T-helper 17 cell (primary cell): ENCODE results near the gene EMID1. TPM values are rescaled to one million over a fixed set of nuclear protein-coding genes. Genes with fewer than 3 reads are reported as not detected.
A peak's percentile ranks its signal among the peaks of the same experiment; 100 is the strongest.

Source experiments
- ATAC-seq: fragments of 150-1000 bp; cut with Tn5 transposase; 2 replicates; pipeline ENCODE4 v1.10.0; 2021; ENCODE audit warnings: mild to moderate bottlenecking, moderate library complexity
- DNase-seq, 3 donors: peaks; one replicate each; pipeline versions ENCODE4 v3.0.0 to v3.0.0-alpha.2; 2020 to 2021
- H3K9me3 ChIP-seq: one replicate; pipeline ENCODE4 v1.7.0; 2013; ENCODE audit warnings: low read length, mild to moderate bottlenecking; ENCODE audit not compliant: control insufficient read depth, poor library complexity, severe bottlenecking
- H3K27ac Mint-ChIP-seq: one replicate; pipeline ENCODE4 v1.8.0; 2022; ENCODE audit warnings: mild to moderate bottlenecking, moderate library complexity, mixed read lengths
- H3K27me3 Mint-ChIP-seq: one replicate; pipeline ENCODE4 v1.8.0; 2022; ENCODE audit warnings: mixed read lengths
- H3K36me3 Mint-ChIP-seq: one replicate; pipeline ENCODE4 v1.8.0; 2022; ENCODE audit warnings: low read depth, mixed read lengths
- H3K4me1 Mint-ChIP-seq: one replicate; pipeline ENCODE4 v1.8.0; 2022; ENCODE audit warnings: mild to moderate bottlenecking, mixed read lengths
- H3K4me3 Mint-ChIP-seq: one replicate; pipeline ENCODE4 v1.8.0; 2022; ENCODE audit warnings: mild to moderate bottlenecking, moderate library complexity, mixed read lengths
- total RNA-seq, 4 donors: library from RNA in 2 of 4; stranded (reverse) in 2 of 4; gene quantifications; one replicate each; pipeline ENCODE4 v1.2.3 and lab custom pipeline; 2022 to 2026

The EMID1 gene
- total RNA-seq, 2 donors from 2014 or later, result not detected

DNA sequence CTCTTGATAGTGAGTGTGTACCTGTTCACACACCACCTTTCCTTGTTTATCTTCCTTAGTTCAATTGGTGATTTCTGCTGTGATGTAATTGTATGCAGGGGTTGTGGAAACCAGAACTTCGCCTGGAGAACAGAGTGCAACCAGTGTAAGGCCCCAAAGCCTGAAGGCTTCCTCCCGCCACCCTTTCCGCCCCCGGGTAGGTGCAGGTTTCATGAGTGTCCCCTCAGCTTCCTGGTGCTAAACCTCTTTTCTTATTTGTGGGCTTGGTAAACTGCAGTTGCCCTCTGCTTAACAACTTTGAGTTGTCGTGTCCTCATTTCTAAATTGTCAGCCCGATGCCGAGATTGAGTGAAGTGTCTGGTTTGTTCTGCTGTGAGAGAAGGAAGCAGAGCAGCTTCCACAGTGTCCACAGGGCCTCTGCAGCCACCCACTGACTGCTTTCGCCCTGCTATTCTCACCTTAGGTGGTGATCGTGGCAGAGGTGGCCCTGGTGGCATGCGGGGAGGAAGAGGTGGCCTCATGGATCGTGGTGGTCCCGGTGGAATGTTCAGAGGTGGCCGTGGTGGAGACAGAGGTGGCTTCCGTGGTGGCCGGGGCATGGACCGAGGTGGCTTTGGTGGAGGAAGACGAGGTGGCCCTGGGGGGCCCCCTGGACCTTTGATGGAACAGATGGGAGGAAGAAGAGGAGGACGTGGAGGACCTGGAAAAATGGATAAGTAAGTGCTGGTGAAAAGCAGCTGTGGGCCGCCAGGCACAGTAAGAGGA lies 93.6 kb downstream of the EMID1 start:
- no peaks in the 10 kb centered on the region for H3K27me3 Mint-ChIP-seq
- peak overlapping the region; percentile 78 for H3K27ac Mint-ChIP-seq
- H3K36me3 Mint-ChIP-seq, result peaks cover 18% of the 10 kb centered on the region
- DNase-seq (no peak), ATAC-seq (no peak)
- H3K4me1 Mint-ChIP-seq, result peaks cover 17% of the 10 kb centered on the region
- H3K4me3 Mint-ChIP-seq, result peak overlapping the region; percentile 49
- no peaks in the 10 kb centered on the region for H3K9me3 ChIP-seq

GRCh38 chr22:29300467-29300806 lies 94.7 kb downstream of the EMID1 start:
- peaks cover 18% of the 10 kb centered on the region for H3K36me3 Mint-ChIP-seq
- H3K27ac Mint-ChIP-seq, result peak overlapping the region; percentile 90

DNA sequence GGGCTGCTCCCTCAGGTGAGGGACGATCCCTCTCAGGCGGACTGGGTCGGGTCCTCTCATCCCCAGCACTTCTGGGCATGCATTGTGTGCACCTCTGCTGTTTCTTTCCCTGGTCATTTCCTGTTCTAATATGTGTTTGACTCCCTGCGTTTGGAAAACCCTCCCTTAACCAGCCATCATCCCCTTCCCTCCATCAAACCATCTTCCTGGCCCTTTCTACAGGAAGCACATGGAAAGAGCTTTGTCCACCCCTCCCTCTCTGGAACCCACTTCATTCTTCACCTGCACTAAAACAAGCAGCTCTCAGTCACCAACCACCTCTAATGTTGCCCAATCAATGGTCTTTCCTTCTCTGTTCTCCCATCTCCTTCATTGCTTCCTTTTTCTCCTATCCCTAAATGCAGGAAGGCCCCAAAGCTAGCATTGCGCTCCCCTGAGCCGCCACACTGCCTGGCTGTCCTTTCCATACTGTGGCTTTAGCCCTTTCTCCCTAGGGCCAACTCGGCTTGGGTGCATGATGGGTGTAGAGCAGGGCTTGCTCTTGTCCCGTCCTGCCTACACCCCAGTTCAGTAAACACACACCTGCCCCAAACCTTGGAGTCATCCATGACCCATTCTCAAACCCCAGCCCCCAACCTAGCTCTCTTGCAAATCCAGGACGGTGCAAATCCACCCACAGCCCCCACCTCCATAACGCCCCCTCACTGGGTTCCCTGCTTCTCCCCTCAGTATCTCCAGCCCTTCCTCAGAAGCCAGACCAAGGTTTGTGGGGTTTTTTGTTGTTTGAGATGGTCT lies 95.3 kb downstream of the EMID1 start:
- peaks cover 16% of the 10 kb centered on the region for H3K4me1 Mint-ChIP-seq
- peak; percentile 29 for ATAC-seq
- H3K36me3 Mint-ChIP-seq, result peaks cover 18% of the 10 kb centered on the region
- no peaks in the 10 kb centered on the region for H3K27me3 Mint-ChIP-seq
- H3K9me3 ChIP-seq, result no peaks in the 10 kb centered on the region
- no peak for DNase-seq
- peak overlapping the region; percentile 67 for H3K4me3 Mint-ChIP-seq
- peak overlapping the region; percentile 90 for H3K27ac Mint-ChIP-seq

More at GRCh38 chr22:29300467-29300806, 94.7 kb downstream of the EMID1 start:
- Mint-ChIP-seq H3K27me3 (no peaks in the 10 kb centered on the region), H3K4me3 (no peak overlapping the region), H3K4me1 (peaks cover 17% of the 10 kb centered on the region)
- ATAC-seq (no peak), DNase-seq (no peak)
- no peaks in the 10 kb centered on the region for H3K9me3 ChIP-seq

- DNase-seq, result no peak
- Mint-ChIP-seq H3K27ac (peak overlapping the region; percentile 90), H3K4me1 (peaks cover 20% of the 10 kb centered on the region), H3K27me3 (no peaks in the 10 kb centered on the region), H3K4me3 (no peak overlapping the region), H3K36me3 (peaks cover 17% of the 10 kb centered on the region)
- no peaks in the 10 kb centered on the region for H3K9me3 ChIP-seq
- no peak for ATAC-seq
Observed at GRCh38 chr22:29301716-29302401, 96.2 kb downstream of the EMID1 start.

GRCh38 chr22:29302402-29302680 lies 96.6 kb downstream of the EMID1 start:
- Mint-ChIP-seq H3K4me1 (peaks cover 20% of the 10 kb centered on the region), H3K36me3 (peaks cover 14% of the 10 kb centered on the region), H3K27ac (no peak overlapping the region), H3K4me3 (no peak overlapping the region), H3K27me3 (no peaks in the 10 kb centered on the region)
- DNase-seq (no peak), ATAC-seq (no peak)
- H3K9me3 ChIP-seq, result no peaks in the 10 kb centered on the region

- Mint-ChIP-seq H3K27ac (no peak overlapping the region), H3K27me3 (no peaks in the 10 kb centered on the region), H3K4me1 (peaks cover 18% of the 10 kb centered on the region), H3K4me3 (no peak overlapping the region), H3K36me3 (peaks cover 10% of the 10 kb centered on the region)
- H3K9me3 ChIP-seq, result no peaks in the 10 kb centered on the region
- no peak for ATAC-seq
- no peak for DNase-seq
Observed at GRCh38 chr22:29302681-29303465, 97.2 kb downstream of the EMID1 start.

- no peaks in the 10 kb centered on the region for H3K27me3 Mint-ChIP-seq
- peaks cover 3% of the 10 kb centered on the region for H3K36me3 Mint-ChIP-seq
- peak overlapping the region; percentile 87 for H3K4me3 Mint-ChIP-seq
- peaks cover 24% of the 10 kb centered on the region for H3K4me1 Mint-ChIP-seq
- no peak for DNase-seq
- ATAC-seq, result no peak
- H3K9me3 ChIP-seq, result no peaks in the 10 kb centered on the region
- H3K27ac Mint-ChIP-seq, result no peak overlapping the region
Observed at GRCh38 chr22:29305836-29306174, 100.1 kb downstream of the EMID1 start.

GRCh38 chr22:29306175-29306834 lies 100.6 kb downstream of the EMID1 start, which contains the start of gene GAS2L1:
Gene GAS2L1, plus strand, starts transcription at chr22:29306650. Its CDS starts 1,456 bp downstream, at chr22:29308106.
- Mint-ChIP-seq H3K27ac (peak within 1 kb of the TSS; percentile 80), H3K36me3 (no peaks in the 10 kb centered on the region), H3K4me1 (peaks cover 21% of the 10 kb centered on the region), H3K4me3 (peak within 1 kb of the TSS; percentile 88), H3K27me3 (no peaks in the 10 kb centered on the region)
- peak in 1 of 3 donors; percentile 20 for DNase-seq
- H3K9me3 ChIP-seq, result no peaks in the 10 kb centered on the region
- peak; percentile 55 for ATAC-seq

GRCh38 chr22:29306835-29307595 lies 101.3 kb downstream of the EMID1 start:
- H3K9me3 ChIP-seq, result no peaks in the 10 kb centered on the region
- H3K4me1 Mint-ChIP-seq, result peaks cover 19% of the 10 kb centered on the region
- H3K27me3 Mint-ChIP-seq, result peaks cover 1% of the 10 kb centered on the region
- H3K27ac Mint-ChIP-seq, result peak overlapping the region; percentile 80
- H3K4me3 Mint-ChIP-seq, result peak overlapping the region; percentile 88
- H3K36me3 Mint-ChIP-seq, result no peaks in the 10 kb centered on the region
- ATAC-seq, result peak; percentile 29
- peak in 2 of 3 donors; percentile 32 to 39 for DNase-seq

DNA sequence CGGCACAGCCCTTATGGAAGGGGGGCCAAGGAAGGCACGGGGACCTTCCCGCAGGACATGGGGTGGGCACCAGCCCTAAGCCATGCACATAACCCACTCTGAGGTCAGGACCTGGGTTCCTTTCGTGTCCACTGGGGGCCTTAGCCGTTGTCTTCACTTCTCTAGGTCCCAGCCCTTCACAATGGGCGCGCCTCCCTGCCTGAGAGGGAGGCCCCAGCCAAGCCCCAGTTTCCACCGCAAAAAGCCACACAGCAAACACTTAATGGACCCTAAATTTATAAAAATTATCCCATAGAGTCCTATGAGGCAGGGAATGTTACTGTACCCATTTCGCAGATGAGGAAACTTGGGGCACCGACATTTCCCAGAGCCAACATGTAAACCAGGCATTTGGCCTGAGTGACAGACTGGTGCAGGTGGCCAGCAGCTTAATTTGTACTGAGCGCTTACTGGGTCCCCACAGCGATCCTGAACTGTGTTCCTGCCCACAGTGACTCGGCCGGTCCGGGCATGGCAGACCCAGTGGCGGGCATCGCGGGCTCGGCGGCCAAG lies 102.0 kb downstream of the EMID1 start:
- peak overlapping the region; percentile 88 for H3K4me3 Mint-ChIP-seq
- no peak for ATAC-seq
- peaks cover 8% of the 10 kb centered on the region for H3K27me3 Mint-ChIP-seq
- no peaks in the 10 kb centered on the region for H3K9me3 ChIP-seq
- H3K36me3 Mint-ChIP-seq, result no peaks in the 10 kb centered on the region
- H3K27ac Mint-ChIP-seq, result peak overlapping the region; percentile 80
- peaks cover 19% of the 10 kb centered on the region for H3K4me1 Mint-ChIP-seq
- no peak for DNase-seq

- no peaks in the 10 kb centered on the region for H3K9me3 ChIP-seq
- ATAC-seq, result no peak
- no peak for DNase-seq
- peaks cover 21% of the 10 kb centered on the region for H3K4me1 Mint-ChIP-seq
- peak overlapping the region; percentile 80 for H3K27ac Mint-ChIP-seq
- peaks cover 14% of the 10 kb centered on the region for H3K27me3 Mint-ChIP-seq
- no peaks in the 10 kb centered on the region for H3K36me3 Mint-ChIP-seq
- peak overlapping the region; percentile 88 for H3K4me3 Mint-ChIP-seq
Observed at GRCh38 chr22:29308148-29308790, 102.6 kb downstream of the EMID1 start.
